ENCODE measurements around the gene FERMT2.
A peak's percentile ranks its signal among the peaks of the same experiment; 100 is the strongest.

The FERMT2 gene, protein sequence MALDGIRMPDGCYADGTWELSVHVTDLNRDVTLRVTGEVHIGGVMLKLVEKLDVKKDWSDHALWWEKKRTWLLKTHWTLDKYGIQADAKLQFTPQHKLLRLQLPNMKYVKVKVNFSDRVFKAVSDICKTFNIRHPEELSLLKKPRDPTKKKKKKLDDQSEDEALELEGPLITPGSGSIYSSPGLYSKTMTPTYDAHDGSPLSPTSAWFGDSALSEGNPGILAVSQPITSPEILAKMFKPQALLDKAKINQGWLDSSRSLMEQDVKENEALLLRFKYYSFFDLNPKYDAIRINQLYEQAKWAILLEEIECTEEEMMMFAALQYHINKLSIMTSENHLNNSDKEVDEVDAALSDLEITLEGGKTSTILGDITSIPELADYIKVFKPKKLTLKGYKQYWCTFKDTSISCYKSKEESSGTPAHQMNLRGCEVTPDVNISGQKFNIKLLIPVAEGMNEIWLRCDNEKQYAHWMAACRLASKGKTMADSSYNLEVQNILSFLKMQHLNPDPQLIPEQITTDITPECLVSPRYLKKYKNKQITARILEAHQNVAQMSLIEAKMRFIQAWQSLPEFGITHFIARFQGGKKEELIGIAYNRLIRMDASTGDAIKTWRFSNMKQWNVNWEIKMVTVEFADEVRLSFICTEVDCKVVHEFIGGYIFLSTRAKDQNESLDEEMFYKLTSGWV

DNA sequence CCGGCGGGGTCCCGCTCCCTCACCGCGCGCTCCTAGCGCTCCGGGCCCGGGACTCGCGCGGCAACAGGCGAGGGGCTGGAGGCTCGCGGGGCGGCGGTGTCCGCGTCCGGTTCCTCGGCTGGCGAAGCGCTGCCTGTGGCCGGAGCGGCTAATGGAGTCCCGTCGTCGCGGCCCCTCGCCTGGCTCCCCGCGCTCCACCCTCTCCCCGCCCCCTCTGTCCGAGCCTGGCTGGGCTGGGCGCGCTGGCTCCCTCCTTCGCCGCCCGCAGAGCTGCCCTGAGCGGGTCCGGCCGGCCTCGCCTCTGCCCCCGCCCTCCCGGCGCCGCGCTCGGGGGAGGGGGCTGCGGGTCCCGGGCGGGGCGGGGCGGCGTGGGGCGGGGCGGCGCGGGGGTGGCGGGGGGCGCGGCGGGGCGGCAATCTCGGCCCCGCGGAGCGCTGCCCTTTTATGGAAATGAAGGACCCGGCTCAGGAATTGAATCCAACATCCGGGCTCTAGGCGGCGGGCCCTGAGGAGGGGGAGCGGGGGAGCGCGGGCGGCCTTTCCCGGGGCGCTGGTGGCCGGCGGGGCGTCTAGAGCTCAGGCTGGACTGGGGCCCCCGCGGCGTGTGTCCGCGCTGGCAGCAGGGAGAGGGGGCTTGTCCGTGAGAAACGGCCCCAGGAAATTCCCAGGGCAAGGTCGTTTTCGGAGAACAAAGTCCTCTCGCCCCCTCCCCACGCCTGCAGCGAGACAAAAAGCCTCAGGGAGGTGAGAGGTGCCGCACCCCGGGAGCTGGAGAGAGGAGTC is at the start of gene FERMT2:
FERMT2 (minus strand) TSS at position 153 of the 783 bp plus-strand sequence. CDS start 482 bp downstream, outside the sequence.
- peak; percentile 86 for DNase-seq

DNA sequence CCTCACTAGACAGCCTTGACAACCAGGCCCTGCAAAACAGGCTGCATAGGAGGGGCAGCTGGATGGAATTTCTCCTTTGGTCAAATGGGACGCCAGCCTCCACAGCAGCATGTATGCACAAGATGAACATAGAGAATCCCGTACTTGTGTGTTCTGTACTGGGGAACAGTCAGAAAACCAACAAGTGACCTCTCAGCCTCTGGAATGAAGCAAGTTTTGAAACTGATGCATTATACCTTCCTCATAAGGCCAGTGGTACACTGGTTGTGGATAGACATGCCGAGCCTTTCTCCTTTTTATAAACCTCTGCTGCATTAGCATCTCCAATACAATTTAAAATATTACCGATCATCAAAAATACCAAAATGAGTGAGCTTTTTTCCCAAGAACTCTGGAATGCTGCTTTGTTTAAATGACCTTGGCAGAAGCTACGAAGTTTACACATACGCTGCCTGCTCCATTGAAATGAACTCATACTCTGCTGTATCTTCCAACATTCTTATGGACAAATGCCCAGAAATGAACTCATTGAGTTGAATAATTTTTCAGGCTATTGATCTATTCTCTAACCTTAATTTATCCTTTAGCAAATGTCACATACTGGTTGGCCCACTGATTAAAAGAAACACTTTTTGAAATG is 47.6 kb upstream of the FERMT2 start:
- DNase-seq = peak; percentile 19

DNA sequence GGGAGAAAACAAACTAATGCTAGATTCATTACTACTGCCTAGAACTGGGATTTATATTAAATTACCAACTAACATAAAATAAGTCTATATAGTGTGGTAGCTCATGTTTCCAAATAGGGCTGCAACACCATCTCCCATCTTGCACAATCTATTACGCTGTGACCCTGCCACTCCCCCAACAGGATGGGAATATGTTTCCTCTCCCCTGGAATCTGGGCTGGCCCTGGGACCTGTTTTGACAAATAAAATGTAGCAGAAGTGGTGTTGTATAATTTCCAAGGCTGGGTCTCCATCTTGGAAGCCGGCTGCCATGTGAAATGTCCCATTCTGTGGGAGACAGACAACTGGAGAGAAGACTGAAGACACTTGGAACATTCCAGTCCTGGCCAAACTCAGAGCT is 45.6 kb upstream of the FERMT2 start:
- no peak for DNase-seq

- no peak for DNase-seq
Measured at GRCh38 chr14:52995998-52996397, 45.1 kb upstream of the FERMT2 start.

- no peak for DNase-seq
Measured at GRCh38 chr14:52992236-52992870, 41.5 kb upstream of the FERMT2 start.

GRCh38 chr14:52988139-52988538 is 37.3 kb upstream of the FERMT2 start:
- no peak for DNase-seq

- no peak for DNase-seq
Measured at GRCh38 chr14:52987514-52987913, 36.7 kb upstream of the FERMT2 start.

DNA sequence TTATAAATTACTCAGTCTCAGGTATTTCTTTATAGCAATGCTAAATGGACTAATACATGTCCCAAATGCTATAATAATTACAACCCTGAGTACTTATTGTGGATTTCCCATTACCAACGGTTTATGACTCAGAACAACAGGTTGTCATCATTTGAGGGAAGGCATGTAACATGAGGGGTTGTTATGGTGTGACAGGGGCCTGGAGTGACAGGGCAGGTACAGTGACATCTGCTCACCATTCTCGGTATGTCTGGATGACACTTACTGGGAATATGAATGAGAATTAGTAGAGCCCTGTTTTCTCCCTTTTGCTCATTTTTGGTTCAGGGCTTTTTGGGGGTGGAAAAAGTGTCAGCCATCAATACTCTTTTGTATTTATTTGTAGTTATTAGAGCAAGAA is 36.2 kb upstream of the FERMT2 start:
- no peak for DNase-seq

DNA sequence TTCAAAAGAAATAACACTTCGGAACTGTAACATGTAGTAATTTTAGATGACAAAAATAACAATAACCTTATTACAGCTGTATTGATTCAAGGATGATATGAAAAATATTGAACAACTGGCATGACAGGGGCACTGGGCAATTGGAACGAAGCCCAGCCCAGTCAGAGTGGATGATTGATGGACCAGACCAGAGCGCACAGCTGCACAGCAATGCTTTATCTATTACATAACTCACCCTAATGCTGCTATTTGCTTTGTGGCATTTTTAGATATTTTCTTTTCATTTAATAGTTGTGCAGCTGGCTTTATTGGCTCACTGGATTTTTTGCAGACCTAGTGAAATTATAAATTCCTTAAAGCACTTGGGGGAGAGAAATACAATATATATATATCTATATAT is 26.9 kb upstream of the FERMT2 start:
- DNase-seq = no peak

DNA sequence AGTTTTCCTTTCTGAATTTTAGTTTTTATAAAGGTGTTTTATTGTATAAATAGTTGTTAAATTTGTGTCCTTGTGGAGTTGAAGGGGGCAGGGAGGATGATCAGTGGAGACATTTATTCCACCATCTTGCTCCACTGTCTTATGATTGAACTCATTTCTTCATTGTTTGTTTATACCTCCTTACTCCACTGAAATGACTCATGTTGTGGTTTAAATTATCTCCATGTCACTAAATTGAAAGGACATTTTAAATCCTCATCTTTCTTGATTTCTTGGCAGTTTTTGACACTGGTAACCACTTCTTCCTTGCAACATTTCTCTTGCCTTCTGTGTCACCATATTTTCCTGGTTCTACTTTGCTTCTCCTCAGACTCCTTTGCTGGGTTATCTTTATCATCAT is 23.6 kb upstream of the FERMT2 start:
- no peak for DNase-seq

DNA sequence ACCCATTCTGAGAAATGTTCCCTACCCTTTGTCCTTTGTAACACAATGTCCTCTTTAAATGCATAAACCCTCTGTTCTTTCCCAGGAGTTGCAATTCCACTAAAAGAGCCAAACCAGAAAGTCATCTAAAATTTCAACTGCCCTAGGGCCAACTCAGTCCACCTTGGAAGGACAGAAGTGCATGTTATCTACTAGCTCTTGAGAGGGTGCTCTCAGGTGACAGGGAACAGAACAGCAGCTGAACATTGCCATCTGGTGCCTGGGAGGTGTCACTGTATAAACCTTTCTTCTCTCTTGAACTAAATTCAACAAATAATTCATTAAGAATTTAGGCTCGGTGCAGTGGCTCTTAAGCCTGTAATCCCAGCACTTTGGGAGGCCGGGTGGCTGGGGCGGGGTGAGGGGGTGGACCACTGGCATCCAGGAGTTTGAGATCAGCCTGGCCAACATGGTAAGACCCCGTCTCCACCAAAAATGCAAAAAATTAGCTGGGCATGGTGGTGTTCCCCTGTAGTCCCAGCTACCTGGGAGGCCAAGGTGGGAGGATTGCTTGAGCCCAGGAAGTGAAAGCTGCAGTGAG is 10.3 kb upstream of the FERMT2 start:
- DNase-seq = peak; percentile 1

DNA sequence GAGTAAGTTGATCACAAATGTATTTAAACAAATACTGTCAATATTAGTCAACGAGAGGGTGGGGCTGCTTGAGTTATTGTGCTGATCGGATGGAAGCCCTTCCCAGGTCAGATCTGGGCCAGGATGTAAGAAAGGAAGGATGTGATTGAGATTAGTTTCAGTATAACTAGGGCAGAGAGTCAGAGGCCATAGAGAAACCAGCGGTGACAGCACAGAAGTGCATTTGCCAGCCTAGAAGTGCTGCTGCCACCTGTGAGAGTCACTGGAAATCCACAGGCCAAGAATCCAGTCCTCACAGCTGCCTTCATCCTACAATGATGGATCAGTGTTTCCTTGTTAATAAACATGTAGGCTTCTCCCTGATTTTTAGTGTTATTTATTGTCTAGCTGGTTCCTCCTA is 9.8 kb upstream of the FERMT2 start:
- DNase-seq = no peak

- DNase-seq = no peak
Measured at GRCh38 chr14:52954346-52955214, 3.7 kb upstream of the FERMT2 start.

DNA sequence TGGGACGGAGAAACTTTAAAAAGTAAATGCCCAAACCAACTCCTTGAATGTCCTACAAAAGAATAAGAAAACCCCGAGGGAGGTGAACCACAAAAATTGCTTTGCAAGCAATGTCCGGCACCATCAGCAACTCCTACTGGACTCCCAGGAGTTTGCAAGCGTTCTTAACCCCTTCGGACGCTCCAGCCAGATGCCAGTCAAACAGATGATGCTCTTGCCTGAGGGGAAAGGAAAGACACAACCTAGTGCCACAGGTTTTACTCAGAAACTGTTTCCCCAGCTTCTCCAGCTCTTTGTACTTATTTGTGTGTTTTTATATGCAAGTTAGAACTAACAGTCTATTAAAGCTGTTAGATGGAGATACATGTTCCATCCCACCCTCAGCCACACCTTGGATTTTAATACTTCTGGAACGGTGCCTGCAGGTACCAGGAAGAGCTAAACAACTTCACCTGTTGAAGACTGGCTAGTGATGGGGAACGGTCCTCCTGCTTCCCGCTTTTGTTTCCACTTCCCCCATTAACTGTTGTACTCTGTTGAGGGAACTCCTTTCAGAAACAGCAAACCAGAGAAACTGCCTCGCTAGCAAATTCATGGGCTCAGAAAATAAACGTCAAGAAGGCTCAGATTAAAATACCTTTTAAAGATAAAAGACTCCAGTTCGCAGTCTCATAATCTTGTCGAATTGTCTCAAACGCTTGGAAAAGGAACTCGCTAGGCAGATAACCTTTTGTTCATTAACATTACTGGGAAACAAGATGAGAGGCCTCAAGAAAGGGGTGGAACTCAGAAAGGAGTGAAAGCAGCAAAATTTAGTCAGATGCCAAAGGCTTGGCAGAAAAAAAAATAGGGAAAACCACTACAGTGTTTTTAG is 1.1 kb upstream of the FERMT2 start:
- peak; percentile 75 for DNase-seq

DNA sequence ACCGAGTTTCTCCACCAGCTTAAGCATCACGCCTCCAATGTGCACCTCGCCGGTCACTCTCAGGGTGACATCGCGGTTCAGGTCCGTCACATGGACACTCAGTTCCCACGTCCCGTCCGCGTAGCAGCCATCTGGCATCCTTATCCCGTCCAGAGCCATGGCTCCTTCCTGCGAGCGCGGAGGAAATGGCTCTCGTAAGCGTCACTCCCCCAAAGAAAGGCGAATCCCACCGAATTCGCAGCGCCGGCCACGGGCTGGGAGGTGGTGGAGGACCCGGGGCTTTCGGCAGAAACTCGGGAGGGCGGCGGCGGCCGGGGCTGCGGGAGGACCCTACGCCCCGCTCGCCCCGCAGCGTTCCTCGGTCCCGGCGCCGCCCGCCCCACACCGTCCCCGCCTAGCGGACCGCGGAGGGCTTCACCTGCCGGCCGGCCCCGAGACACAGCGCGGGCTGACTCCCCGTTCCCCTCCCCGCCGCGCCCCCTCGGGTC is 396 bp downstream of the FERMT2 start:
- DNase-seq = peak; percentile 40

DNA sequence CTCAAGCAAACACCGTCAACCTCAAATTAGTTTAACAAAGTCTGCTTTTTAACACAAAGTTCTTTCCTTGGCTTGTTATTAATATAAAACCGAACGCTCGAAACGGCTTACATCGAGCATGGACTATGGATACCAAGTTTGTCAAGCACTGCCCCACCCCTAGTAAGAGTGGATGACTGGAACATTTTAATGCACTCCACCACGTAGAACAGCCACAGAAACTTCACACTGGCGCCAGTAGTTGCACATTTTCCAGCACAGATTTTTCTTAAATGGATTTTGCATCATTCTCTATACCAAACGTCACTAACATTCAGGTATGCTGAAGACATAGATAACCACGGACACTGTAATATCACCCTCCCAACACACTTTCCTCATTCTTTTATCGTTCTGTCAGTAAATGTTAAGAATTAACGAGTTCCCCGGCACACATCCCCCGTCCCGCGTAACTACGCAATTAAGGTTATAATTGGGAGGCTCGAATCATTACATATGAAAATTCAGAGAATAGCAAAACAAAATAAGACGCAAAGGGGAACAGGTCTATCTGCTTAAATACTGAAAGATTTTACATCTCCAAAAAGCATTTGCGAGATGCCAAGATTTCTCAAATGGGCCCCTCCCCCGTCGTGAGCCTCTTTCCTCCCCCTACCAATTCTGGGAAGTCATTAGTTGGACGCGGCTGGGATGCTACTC is 990 bp downstream of the FERMT2 start:
- DNase-seq = peak; percentile 10

DNA sequence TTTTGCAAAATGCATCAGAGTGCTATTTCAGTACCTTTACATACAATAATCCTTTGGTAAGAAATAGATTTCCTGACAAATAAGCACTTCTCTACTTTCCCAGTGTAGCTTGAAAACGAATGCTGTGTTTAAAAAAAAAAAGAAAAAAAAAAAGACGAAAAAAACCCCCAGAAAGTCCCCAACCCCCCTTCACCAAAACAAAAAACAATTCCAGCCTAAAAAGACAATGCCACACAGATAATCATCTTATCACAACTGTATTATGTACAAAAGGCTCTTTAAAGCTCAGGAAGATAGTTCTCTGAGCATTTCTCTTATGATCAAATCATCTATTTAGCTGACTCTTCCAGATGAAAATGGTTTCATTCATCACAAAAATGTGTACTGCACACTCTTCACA is 1.6 kb downstream of the FERMT2 start:
- no peak for DNase-seq

DNA sequence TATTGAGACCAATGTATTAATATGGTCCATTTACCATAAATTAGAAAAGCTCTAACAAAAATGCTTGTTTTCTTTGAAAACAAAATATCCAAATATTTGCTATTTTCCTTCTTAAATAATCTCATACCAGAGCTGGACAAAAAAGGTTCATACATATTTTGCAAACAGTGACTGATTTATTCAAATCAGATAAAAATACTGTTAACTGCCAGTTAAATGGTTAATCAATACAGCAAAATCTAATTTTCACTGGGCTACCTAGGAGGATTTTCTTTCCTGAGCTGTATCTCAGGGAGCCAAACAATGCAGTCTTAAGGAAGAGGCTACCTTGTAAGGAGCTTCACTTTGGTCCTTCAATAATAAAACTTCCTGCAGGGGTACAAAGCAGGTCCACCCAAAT is 2.0 kb downstream of the FERMT2 start:
- no peak for DNase-seq

DNA sequence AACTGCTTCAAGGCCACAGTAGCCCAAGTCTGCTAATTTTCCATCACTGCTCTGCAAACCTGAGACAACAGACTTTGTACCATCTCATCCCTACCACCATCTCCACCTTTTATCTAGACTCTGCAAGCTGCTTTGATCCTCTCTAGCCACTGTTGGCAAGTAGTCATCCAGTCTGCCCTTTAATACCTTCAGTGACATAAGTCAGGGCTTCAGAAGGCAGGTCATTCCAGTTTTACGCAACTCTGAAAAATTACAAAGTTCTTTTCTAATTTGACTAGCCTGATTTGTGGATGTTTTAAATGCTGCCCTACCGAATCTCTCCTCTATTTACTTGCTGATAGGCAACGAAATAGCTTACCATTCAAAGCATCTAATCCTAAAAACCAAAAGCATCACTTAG is 2.8 kb downstream of the FERMT2 start:
- no peak for DNase-seq
